Cardiac muscle cell (in vitro differentiated cells and primary cell): ENCODE data around the gene NELL2. TPM values are rescaled to one million over a fixed set of nuclear protein-coding genes. Genes with fewer than 3 reads are reported as not detected.

Experiments
- DNase-seq, 2 donors: peaks; one replicate each; pipeline versions ENCODE4 v3.0.0 to v3.0.0-alpha.2; 2010 to 2017; ENCODE audit warnings: low read depth in 1 of 2, low spot score in 1 of 2
- H3K27ac ChIP-seq: fragments of 200-600 bp; sonication (generic); 2 replicates; pipeline ENCODE4 v1.5.1; 2016
- H3K27me3 ChIP-seq: fragments of 200-600 bp; sonication (generic); 2 replicates; pipeline ENCODE4 v1.6.0; 2016; ENCODE audit warnings: control low read depth
- H3K36me3 ChIP-seq: fragments of 200-600 bp; sonication (generic); 2 replicates; pipeline ENCODE4 v1.5.1; 2016; ENCODE audit warnings: control low read depth
- H3K4me1 ChIP-seq: fragments of 200-600 bp; sonication (generic); 2 replicates; pipeline ENCODE4 v1.8.1; 2017; ENCODE audit warnings: low read depth, mild to moderate bottlenecking, mixed run types
- H3K4me3 ChIP-seq: fragments of 200-600 bp; sonication (generic); 2 replicates; pipeline ENCODE4 v1.5.1; 2016; ENCODE audit warnings: mild to moderate bottlenecking
- H3K9me3 ChIP-seq: fragments of 200-600 bp; sonication (generic); 2 replicates; pipeline ENCODE4 v1.5.1; 2017; ENCODE audit warnings: low read depth, mild to moderate bottlenecking, control low read depth
- CTCF ChIP-seq: IDR thresholded peaks from 2 replicates; pipeline ENCODE4 v1.5.1; 2012; ENCODE audit warnings: low read depth, mild to moderate bottlenecking, low read length
- polyA plus RNA-seq: library from polyadenylated mRNA; unstranded; fragments of >200 nt; fragmentation: Nextera tagmentation; extraction: Ambion mirVana; gene quantifications from 2 replicates; pipeline ENCODE4 v1.2.1, GENCODE V29; 2016
- total RNA-seq: library from RNA; depleted of rRNA; stranded (reverse); fragments of >200 nt; gene quantifications from 2 replicates; pipeline ENCODE4 v1.2.3, GENCODE V29; 2016

Gene NELL2
- total and polyA plus RNA-seq, 2 experiments from 2014 or later = 1.6 to 3.3 TPM

- no peak overlapping the region for H3K27ac ChIP-seq
- H3K9me3 ChIP-seq = no peaks in the 10 kb centered on the region
- DNase-seq = no peak
- no peaks in the 10 kb centered on the region for H3K27me3 ChIP-seq
- TF ChIP-seq CTCF = no peak
- H3K4me3 ChIP-seq = no peak overlapping the region
- peaks cover 5% of the 10 kb centered on the region for H3K4me1 ChIP-seq
- no peaks in the 10 kb centered on the region for H3K36me3 ChIP-seq
These were observed 301.5 kb downstream of the NELL2 start for GRCh38 chr12:44574586-44574985.

GRCh38 chr12:44573723-44574122, 302.4 kb downstream of the NELL2 start:
- Histone ChIP-seq H3K27ac (no peak overlapping the region), H3K27me3 (no peaks in the 10 kb centered on the region), H3K4me3 (no peak overlapping the region), H3K9me3 (no peaks in the 10 kb centered on the region), H3K4me1 (peaks cover 6% of the 10 kb centered on the region), H3K36me3 (no peaks in the 10 kb centered on the region)
- no peak for TF ChIP-seq CTCF
- no peak for DNase-seq

DNA sequence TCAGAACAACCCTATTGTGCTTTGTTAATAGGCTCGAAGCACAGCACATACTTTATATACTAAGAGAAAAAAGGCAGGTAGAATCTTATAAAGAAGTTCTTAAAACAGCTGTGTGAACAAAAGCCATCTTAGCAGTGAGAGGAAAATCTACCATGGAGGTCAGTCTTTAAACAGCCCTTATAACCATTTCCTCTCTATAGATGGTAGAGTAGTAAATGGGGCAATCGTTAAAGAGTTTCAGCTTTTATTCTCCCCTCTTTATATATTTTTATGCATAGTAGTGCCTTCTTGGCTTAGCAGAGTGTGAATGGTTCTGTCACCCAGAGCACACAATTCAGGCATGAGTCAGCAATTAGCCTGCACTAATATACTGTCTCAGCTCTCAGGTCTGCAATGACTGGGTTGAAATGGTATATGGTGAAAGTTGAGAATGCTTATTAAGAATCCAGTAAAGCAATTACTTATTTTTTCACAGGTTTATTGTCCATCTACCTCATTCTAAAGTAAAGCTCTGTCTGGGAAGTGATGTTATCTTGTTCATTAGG, 305.0 kb downstream of the NELL2 start:
- H3K4me3 ChIP-seq = no peak overlapping the region
- no peaks in the 10 kb centered on the region for H3K9me3 ChIP-seq
- H3K27ac ChIP-seq = no peak overlapping the region
- no peaks in the 10 kb centered on the region for H3K36me3 ChIP-seq
- H3K4me1 ChIP-seq = peaks cover 6% of the 10 kb centered on the region
- no peak for TF ChIP-seq CTCF
- no peaks in the 10 kb centered on the region for H3K27me3 ChIP-seq
- peak in 1 of 2 donors; percentile 28 for DNase-seq

- DNase-seq = no peak
- H3K9me3 ChIP-seq = no peaks in the 10 kb centered on the region
- peaks cover 6% of the 10 kb centered on the region for H3K4me1 ChIP-seq
- H3K27me3 ChIP-seq = no peaks in the 10 kb centered on the region
- no peak for TF ChIP-seq CTCF
- H3K4me3 ChIP-seq = no peak overlapping the region
- no peaks in the 10 kb centered on the region for H3K36me3 ChIP-seq
- H3K27ac ChIP-seq = no peak overlapping the region
These were observed 306.0 kb downstream of the NELL2 start for GRCh38 chr12:44570036-44570583.

- no peaks in the 10 kb centered on the region for H3K9me3 ChIP-seq
- H3K4me3 ChIP-seq = no peak overlapping the region
- no peaks in the 10 kb centered on the region for H3K27me3 ChIP-seq
- H3K36me3 ChIP-seq = no peaks in the 10 kb centered on the region
- no peak overlapping the region for H3K27ac ChIP-seq
- H3K4me1 ChIP-seq = peaks cover 6% of the 10 kb centered on the region
- DNase-seq = no peak
- no peak for TF ChIP-seq CTCF
These were observed 311.0 kb downstream of the NELL2 start for GRCh38 chr12:44565163-44565562.

- no peak for DNase-seq
- Histone ChIP-seq H3K27ac (no peak overlapping the region), H3K27me3 (no peaks in the 10 kb centered on the region), H3K36me3 (no peaks in the 10 kb centered on the region), H3K4me1 (no peaks in the 10 kb centered on the region), H3K4me3 (no peak overlapping the region), H3K9me3 (no peaks in the 10 kb centered on the region)
- TF ChIP-seq CTCF = no peak
These were observed 312.6 kb downstream of the NELL2 start for GRCh38 chr12:44563486-44563885.
